Effector memory CD4-positive, alpha-beta T cell (primary cell): ENCODE results near the gene MTM1.
A peak's percentile ranks its signal among the peaks of the same experiment; 100 is the strongest.

Experiments
- DNase-seq, 3 donors: peaks; one replicate each; pipeline ENCODE4 v3.0.0-alpha.2; 2020
- H3K27ac ChIP-seq: 2 replicates; pipeline ENCODE4 v1.7.0; 2013; ENCODE audit warnings: mild to moderate bottlenecking, low read length, moderate library complexity; ENCODE audit not compliant: insufficient read depth, poor library complexity, severe bottlenecking
- H3K27me3 ChIP-seq: replicated peaks from 2 replicates; pipeline ENCODE4 v1.7.0; 2013; ENCODE audit warnings: mild to moderate bottlenecking, low read length; ENCODE audit not compliant: insufficient read depth, control insufficient read depth, poor library complexity, severe bottlenecking
- H3K36me3 ChIP-seq: 2 replicates; pipeline ENCODE4 v1.7.0; 2013; ENCODE audit warnings: mild to moderate bottlenecking, low read length, moderate library complexity; ENCODE audit not compliant: control insufficient read depth, insufficient read depth
- H3K4me1 ChIP-seq: 2 replicates; pipeline ENCODE4 v1.7.0; 2013; ENCODE audit warnings: low read length, mild to moderate bottlenecking; ENCODE audit not compliant: control insufficient read depth, insufficient read depth, poor library complexity, severe bottlenecking
- H3K4me3 ChIP-seq: 2 replicates; pipeline ENCODE4 v1.7.0; 2013; ENCODE audit warnings: low read length, low read depth, mild to moderate bottlenecking; ENCODE audit not compliant: insufficient read depth, poor library complexity, severe bottlenecking
- H3K9me3 ChIP-seq: 2 replicates; pipeline ENCODE4 v1.7.0; 2013; ENCODE audit warnings: mild to moderate bottlenecking, low read length, moderate library complexity; ENCODE audit not compliant: control insufficient read depth

Gene MTM1

DNA sequence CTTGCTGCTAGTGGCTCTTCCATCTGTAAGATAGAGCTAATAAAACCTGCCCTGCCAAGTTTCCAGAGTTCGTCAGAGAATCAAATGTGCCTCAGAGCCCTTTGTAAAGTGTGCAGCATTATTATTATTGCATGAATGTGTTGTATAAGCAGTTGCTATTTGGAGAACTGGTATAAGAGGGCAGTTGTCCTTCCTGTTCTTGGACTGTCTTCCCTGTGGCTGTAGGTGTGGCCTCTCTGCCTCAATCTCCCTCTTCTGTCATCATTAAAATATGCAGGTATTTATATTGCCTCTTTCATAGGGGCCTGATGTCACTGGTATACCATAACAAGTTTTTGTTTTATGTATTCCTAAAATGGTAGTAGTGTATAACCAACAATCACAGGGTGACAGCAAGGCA is 3.8 kb downstream of the MTM1 start:
- Histone ChIP-seq H3K27me3 (no peaks in the 10 kb centered on the region), H3K9me3 (no peaks in the 10 kb centered on the region), H3K27ac (peak overlapping the region; percentile 78), H3K4me1 (peaks cover 25% of the 10 kb centered on the region), H3K36me3 (no peaks in the 10 kb centered on the region), H3K4me3 (peak overlapping the region; percentile 22)
- DNase-seq = no peak

DNA sequence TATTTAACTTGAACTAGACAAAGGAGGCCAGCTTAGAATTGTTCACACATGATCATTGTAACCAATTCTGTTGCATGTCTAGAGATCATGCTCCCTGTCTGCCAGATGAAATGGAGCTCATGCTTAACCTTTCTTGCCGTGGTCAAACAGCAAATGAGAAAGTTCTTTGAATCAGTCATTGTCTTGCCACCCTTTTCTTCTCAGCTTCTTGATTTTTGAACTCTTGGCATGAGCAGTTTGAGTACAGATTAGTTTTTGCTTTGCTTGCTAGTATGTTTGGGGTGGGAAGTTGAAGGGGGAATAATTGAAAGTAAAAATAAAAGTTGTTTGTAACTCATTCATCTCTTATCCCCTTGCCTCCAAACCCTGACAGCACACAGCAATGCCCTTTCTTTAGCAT is 4.7 kb downstream of the MTM1 start:
- H3K9me3 ChIP-seq = no peaks in the 10 kb centered on the region
- no peak overlapping the region for H3K4me3 ChIP-seq
- H3K27ac ChIP-seq = peak overlapping the region; percentile 78
- DNase-seq = no peak
- peaks cover 25% of the 10 kb centered on the region for H3K4me1 ChIP-seq
- no peaks in the 10 kb centered on the region for H3K36me3 ChIP-seq
- H3K27me3 ChIP-seq = no peaks in the 10 kb centered on the region

DNA sequence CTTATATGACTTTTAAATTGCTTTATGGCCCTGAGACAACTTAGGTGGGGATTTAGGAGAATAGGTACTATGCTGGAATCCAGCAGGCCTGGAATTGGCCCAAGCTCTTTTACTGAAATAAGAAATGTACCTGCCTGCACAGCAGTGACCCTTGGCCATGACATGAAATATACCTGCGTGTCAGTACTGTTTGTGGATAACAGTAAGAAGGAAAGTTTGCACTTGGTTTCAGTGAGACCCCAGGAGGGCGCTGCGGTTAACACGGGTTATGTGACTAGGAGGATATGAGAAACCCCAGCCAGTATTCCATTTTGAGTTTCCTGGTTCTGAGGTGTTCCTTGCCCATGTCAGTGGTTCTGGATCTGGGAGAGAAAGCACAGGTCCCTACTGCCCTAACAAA is 5.3 kb downstream of the MTM1 start:
- Histone ChIP-seq H3K27me3 (no peaks in the 10 kb centered on the region), H3K27ac (peak overlapping the region; percentile 78), H3K4me3 (no peak overlapping the region), H3K9me3 (no peaks in the 10 kb centered on the region), H3K4me1 (peaks cover 25% of the 10 kb centered on the region), H3K36me3 (no peaks in the 10 kb centered on the region)
- DNase-seq = no peak

DNA sequence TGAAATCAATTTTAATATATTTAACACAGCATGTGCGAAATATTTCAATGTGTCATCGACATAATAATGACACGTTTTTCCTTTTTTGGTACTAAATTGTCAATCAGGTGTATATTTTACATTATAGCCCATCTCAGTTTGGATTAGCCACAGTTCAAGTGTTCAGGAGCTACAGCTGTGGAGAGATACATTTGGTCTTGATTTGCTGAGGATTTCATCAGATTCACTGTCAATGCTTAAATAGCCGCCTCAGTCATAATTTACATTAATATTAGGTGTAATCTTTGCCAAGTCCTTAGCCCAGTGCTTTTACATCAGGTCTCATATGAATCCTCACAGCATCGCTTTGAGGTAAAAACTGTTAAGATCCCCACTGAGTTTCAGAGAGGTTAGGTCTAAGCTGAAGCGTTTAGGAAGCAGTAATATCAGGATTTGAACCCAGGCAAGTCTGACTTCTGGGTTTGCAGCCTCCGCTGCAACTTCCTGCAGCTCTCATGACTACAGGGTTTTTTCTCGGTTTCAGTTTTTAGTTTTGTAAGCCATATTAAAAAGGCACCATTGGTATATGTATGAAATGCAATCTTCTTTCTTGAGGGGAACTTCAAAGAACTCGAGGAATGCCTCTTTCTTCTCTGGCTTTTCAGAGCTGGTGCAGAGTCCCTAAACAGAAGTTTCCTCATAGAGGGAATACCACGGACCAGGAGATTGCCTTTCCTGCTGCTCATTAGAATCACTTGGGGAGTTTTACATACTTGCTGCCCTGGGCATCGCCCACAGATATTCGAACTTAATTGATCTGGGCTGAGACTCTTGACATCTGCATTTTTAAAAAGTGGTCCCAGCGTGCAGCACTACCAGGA is 6.4 kb downstream of the MTM1 start:
- H3K4me3 ChIP-seq = peak overlapping the region; percentile 37
- H3K36me3 ChIP-seq = no peaks in the 10 kb centered on the region
- H3K4me1 ChIP-seq = peaks cover 25% of the 10 kb centered on the region
- peak overlapping the region; percentile 78 for H3K27ac ChIP-seq
- H3K27me3 ChIP-seq = no peaks in the 10 kb centered on the region
- no peaks in the 10 kb centered on the region for H3K9me3 ChIP-seq
- DNase-seq = no peak

DNA sequence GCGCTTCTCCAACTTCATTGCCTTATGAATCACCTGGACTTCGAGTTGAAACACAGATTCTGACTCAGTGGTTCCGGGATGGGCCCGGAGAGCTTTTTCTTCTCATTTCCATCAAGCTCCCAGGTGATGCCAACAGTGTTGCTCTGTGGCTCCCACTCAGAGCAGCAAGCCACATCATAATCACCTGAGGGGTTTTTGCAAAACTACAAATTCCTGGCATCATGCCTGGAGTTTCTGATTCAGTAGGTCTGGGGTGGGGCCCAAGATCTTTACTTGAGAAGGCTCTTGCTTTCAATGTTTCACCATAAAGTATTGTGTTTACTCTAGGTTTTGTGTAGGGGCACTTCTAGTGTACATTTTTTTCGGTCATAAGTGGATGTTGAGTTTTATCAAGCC is 7.0 kb downstream of the MTM1 start:
- Histone ChIP-seq H3K36me3 (no peaks in the 10 kb centered on the region), H3K27ac (peak overlapping the region; percentile 78), H3K4me3 (peak overlapping the region; percentile 37), H3K4me1 (peaks cover 25% of the 10 kb centered on the region), H3K9me3 (no peaks in the 10 kb centered on the region), H3K27me3 (no peaks in the 10 kb centered on the region)
- DNase-seq = peak in 2 of 3 donors; percentile 27 to 49

DNA sequence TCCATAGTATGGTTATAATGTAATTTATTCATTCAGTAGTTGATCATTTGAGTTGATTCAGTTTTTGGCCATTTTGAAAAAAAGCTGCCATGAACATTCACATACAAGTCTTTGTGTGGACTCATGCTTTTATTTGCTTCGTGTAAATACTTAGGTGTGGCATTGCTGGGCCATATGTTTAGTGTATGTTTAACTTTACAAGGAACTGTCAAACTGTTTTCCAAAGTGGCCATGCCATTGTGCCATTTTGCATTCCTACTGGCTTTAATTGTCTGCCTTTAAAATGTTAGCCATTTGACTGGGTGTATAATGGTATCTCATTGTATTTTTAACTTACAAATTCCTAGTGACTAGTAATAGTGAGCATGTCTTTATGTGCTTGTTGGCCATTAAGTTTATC is 8.8 kb downstream of the MTM1 start:
- no peak for DNase-seq
- no peaks in the 10 kb centered on the region for H3K36me3 ChIP-seq
- H3K4me1 ChIP-seq = peaks cover 20% of the 10 kb centered on the region
- H3K27me3 ChIP-seq = no peaks in the 10 kb centered on the region
- no peak overlapping the region for H3K4me3 ChIP-seq
- H3K9me3 ChIP-seq = no peaks in the 10 kb centered on the region
- H3K27ac ChIP-seq = peak overlapping the region; percentile 19

DNA sequence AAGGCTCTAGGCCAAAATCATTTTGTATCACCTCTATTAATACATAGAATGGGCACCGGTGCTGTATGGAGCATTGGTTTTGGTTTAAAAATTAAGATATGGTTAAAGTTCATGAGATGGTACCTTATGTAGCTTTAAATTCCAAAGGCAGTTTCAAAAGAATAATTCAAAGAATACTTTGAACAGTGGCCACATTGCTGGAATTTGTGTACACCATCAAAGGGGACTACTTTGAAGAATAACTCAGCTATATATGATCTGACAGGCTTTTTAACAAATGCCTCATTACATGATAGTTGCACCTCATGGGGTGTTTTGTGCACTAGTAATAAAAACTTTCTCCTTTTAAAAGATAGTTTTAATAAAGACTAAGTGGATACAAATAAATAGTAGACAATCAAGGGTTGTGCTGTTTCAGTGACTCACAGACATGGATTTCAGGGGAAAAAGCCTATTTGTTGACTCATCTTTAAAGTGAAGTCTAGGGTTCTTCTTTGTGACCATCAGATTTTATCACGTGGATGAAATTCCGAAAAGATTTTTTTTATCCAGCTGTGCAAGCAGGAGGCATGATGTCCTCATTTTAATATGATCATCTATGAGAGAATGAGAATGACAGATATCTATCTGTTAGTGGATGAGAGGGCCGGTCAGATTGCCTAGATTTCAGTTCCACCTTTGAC is 12.8 kb downstream of the MTM1 start:
- no peaks in the 10 kb centered on the region for H3K9me3 ChIP-seq
- no peaks in the 10 kb centered on the region for H3K36me3 ChIP-seq
- H3K4me3 ChIP-seq = no peak overlapping the region
- no peaks in the 10 kb centered on the region for H3K27me3 ChIP-seq
- no peaks in the 10 kb centered on the region for H3K4me1 ChIP-seq
- no peak for DNase-seq
- H3K27ac ChIP-seq = no peak overlapping the region

DNA sequence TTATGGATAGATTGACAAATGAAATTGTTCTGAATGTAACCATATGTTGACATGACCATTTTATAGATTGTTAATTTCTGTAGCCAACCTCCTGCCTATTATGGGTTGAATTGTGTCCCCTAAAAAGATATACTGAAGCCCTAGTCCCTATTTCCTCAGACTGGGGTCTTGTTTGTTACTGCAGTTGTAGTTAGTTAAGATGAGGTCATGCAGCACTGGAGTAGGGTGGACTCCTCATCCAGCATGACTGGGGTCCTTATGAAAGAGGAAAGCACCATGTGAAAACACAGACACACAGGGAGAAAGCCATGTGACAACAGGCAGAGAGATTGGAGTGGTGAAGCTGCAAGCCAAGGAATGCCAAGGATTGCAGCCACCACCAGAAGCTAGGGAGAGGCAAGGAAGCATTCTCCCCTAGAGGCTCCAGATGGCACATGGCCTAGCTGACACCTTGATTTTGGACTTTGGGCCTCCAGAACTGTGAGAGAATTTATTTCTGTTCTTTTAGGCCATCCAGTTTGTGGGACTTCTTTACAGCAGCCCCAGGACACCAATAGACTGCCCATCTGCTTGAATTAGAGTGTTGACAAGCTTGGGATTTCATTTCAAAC is 14.0 kb downstream of the MTM1 start:
- H3K4me1 ChIP-seq = no peaks in the 10 kb centered on the region
- no peak for DNase-seq
- no peaks in the 10 kb centered on the region for H3K9me3 ChIP-seq
- no peak overlapping the region for H3K27ac ChIP-seq
- H3K27me3 ChIP-seq = no peaks in the 10 kb centered on the region
- H3K36me3 ChIP-seq = no peaks in the 10 kb centered on the region
- no peak overlapping the region for H3K4me3 ChIP-seq

DNA sequence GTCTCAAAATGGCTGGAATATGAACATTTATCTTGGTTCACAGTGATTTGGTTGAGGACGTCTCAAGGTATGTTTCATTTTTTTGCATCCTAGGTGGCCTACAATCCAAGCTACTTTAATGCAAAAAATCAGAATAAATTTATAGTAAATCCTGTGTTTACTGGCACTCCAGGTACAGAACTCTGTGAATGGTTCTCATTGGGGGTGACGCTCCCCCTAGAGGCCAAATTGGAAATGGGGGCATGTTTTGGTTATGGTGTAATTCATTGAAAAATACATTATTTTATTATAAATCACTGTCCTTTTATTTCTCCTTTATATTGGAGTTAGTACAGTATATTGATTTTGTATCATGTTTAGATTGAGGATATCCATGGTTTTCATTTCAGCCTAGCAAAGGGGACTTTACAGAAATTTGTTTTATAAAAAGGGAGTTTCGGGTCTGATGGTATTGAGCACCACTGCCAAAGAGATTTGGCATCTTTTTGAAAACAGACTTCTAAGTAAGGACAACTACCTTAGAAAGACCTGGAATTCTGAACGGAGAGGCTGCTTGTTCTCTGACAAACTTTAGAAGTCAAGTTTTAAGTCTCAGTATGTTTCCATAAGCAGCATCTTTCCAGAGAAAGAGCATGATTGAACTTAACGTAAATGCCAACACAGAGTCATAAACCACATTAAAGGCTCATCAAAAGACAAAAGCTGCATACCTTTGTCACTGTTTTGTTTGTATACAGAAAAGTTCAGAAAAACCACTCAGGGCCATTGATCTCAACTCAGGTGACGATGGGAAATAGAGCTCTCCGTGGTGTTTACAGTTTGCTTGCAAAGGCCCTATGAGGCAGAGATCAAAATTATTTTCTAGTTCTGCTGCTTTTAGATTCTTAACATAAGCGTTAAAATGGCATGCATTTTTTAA is 19.4 kb downstream of the MTM1 start:
- Histone ChIP-seq H3K4me3 (no peak overlapping the region), H3K9me3 (no peaks in the 10 kb centered on the region), H3K36me3 (no peaks in the 10 kb centered on the region), H3K27me3 (no peaks in the 10 kb centered on the region), H3K4me1 (no peaks in the 10 kb centered on the region), H3K27ac (no peak overlapping the region)
- DNase-seq = peak in 1 of 3 donors; percentile 11
